Activated naive CD4-positive, alpha-beta T cell treated with anti-CD3 and anti-CD28 coated beads, Interleukin-2, amount 10 ng/mL, durations not matched to agents 7 days and 5 days (primary cell): ENCODE data around the gene OR52N5.

Source experiments
- CTCF ChIA-PET: fragments of 350-600 bp; sonication (Branson Sonifier 250); formaldehyde crosslinking; loops from one replicate; lab custom pipeline; 2021; ENCODE audit warnings: antibody characterized with exemption; lab: Charles Lee
- DNase-seq: peaks from one replicate; pipeline ENCODE4 v3.0.0-alpha.2; 2020
- H3K27ac Mint-ChIP-seq: one replicate; pipeline ENCODE4 v1.8.0; 2021; ENCODE audit warnings: mild to moderate bottlenecking, moderate library complexity, mixed read lengths
- H3K27me3 Mint-ChIP-seq: one replicate; pipeline ENCODE4 v1.8.0; 2021; ENCODE audit warnings: mild to moderate bottlenecking, mixed read lengths
- H3K36me3 Mint-ChIP-seq: one replicate; pipeline ENCODE4 v1.8.0; 2021; ENCODE audit warnings: mixed read lengths
- H3K4me1 Mint-ChIP-seq: one replicate; pipeline ENCODE4 v1.8.0; 2021; ENCODE audit warnings: mixed read lengths
- H3K4me3 Mint-ChIP-seq: one replicate; pipeline ENCODE4 v1.8.0; 2021; ENCODE audit warnings: mild to moderate bottlenecking, moderate library complexity, mixed read lengths
- H3K9me3 Mint-ChIP-seq: one replicate; pipeline ENCODE4 v1.8.0; 2021; ENCODE audit warnings: mixed read lengths

Gene OR52N5

GRCh38 chr11:5749836-5750235, 33.3 kb downstream of the OR52N5 start:
- CTCF ChIA-PET, result no interaction called here
- no peaks in the 10 kb centered on the region for H3K36me3 Mint-ChIP-seq
- H3K27ac Mint-ChIP-seq, result no peak overlapping the region
- no peak overlapping the region for H3K4me3 Mint-ChIP-seq
- no peaks in the 10 kb centered on the region for H3K4me1 Mint-ChIP-seq
- no peaks in the 10 kb centered on the region for H3K27me3 Mint-ChIP-seq
- H3K9me3 Mint-ChIP-seq, result no peaks in the 10 kb centered on the region
- DNase-seq, result no peak

- CTCF ChIA-PET, result no interaction called here
- Mint-ChIP-seq H3K36me3 (no peaks in the 10 kb centered on the region), H3K27me3 (no peaks in the 10 kb centered on the region), H3K4me1 (no peaks in the 10 kb centered on the region), H3K27ac (no peak overlapping the region), H3K4me3 (no peak overlapping the region), H3K9me3 (peaks cover under 1% of the 10 kb centered on the region)
- DNase-seq, result no peak
Measured at GRCh38 chr11:5746614-5747013, 36.5 kb downstream of the OR52N5 start.

- no peak overlapping the region for H3K27ac Mint-ChIP-seq
- no peak overlapping the region for H3K4me3 Mint-ChIP-seq
- H3K4me1 Mint-ChIP-seq, result no peaks in the 10 kb centered on the region
- H3K27me3 Mint-ChIP-seq, result peaks cover 3% of the 10 kb centered on the region
- peaks cover 5% of the 10 kb centered on the region for H3K9me3 Mint-ChIP-seq
- H3K36me3 Mint-ChIP-seq, result no peaks in the 10 kb centered on the region
- CTCF ChIA-PET, result no interaction called here
- no peak for DNase-seq
Measured at GRCh38 chr11:5738431-5738830, 44.7 kb downstream of the OR52N5 start.

GRCh38 chr11:5737670-5738392, 45.3 kb downstream of the OR52N5 start:
- no peaks in the 10 kb centered on the region for H3K4me1 Mint-ChIP-seq
- no peak overlapping the region for H3K4me3 Mint-ChIP-seq
- H3K9me3 Mint-ChIP-seq, result peaks cover 5% of the 10 kb centered on the region
- peaks cover 3% of the 10 kb centered on the region for H3K27me3 Mint-ChIP-seq
- H3K27ac Mint-ChIP-seq, result no peak overlapping the region
- no peak for DNase-seq
- H3K36me3 Mint-ChIP-seq, result no peaks in the 10 kb centered on the region
- CTCF ChIA-PET, result no interaction called here

GRCh38 chr11:5737091-5737490, 46.1 kb downstream of the OR52N5 start:
- no peaks in the 10 kb centered on the region for H3K36me3 Mint-ChIP-seq
- DNase-seq, result no peak
- peaks cover 5% of the 10 kb centered on the region for H3K9me3 Mint-ChIP-seq
- CTCF ChIA-PET, result no interaction called here
- H3K4me3 Mint-ChIP-seq, result no peak overlapping the region
- no peak overlapping the region for H3K27ac Mint-ChIP-seq
- no peaks in the 10 kb centered on the region for H3K4me1 Mint-ChIP-seq
- H3K27me3 Mint-ChIP-seq, result peaks cover 3% of the 10 kb centered on the region

GRCh38 chr11:5736396-5736795, 46.8 kb downstream of the OR52N5 start, which contains the start of gene OR56B1:
Gene OR56B1 (plus strand): TSS chr11:5736448. CDS start chr11:5736517, 69 bp downstream.
- no peaks in the 10 kb centered on the region for H3K4me1 Mint-ChIP-seq
- DNase-seq, result no peak
- no peak within 1 kb of the TSS for H3K4me3 Mint-ChIP-seq
- H3K9me3 Mint-ChIP-seq, result peaks cover 2% of the 10 kb centered on the region
- H3K27ac Mint-ChIP-seq, result no peak within 1 kb of the TSS
- no peaks in the 10 kb centered on the region for H3K36me3 Mint-ChIP-seq
- CTCF ChIA-PET, result no interaction called here
- H3K27me3 Mint-ChIP-seq, result peaks cover 3% of the 10 kb centered on the region

- Mint-ChIP-seq H3K9me3 (no peaks in the 10 kb centered on the region), H3K27ac (no peak overlapping the region), H3K4me3 (no peak overlapping the region), H3K27me3 (no peaks in the 10 kb centered on the region), H3K4me1 (no peaks in the 10 kb centered on the region), H3K36me3 (no peaks in the 10 kb centered on the region)
- CTCF ChIA-PET, result no interaction called here
- no peak for DNase-seq
Measured at GRCh38 chr11:5727691-5728090, 55.5 kb downstream of the OR52N5 start.

GRCh38 chr11:5726351-5726750, 56.8 kb downstream of the OR52N5 start:
- no peak overlapping the region for H3K27ac Mint-ChIP-seq
- no peaks in the 10 kb centered on the region for H3K36me3 Mint-ChIP-seq
- H3K9me3 Mint-ChIP-seq, result no peaks in the 10 kb centered on the region
- no peaks in the 10 kb centered on the region for H3K27me3 Mint-ChIP-seq
- no peaks in the 10 kb centered on the region for H3K4me1 Mint-ChIP-seq
- no peak overlapping the region for H3K4me3 Mint-ChIP-seq
- no peak for DNase-seq
- CTCF ChIA-PET, result no interaction called here
